OCI-LY3 (cell line): ENCODE results near the gene KRT5.

Experiments
- H2AFZ ChIP-seq: fragments of 200-600, 300-600 bp; shearing (Covaris generic); 2 replicates; pipeline ENCODE4 v1.6.0; 2014; ENCODE audit warnings: antibody characterized with exemption, low read depth, low read length
- H3K27ac ChIP-seq: fragments of 200-600, 300-600 bp; sonication (generic); 2 replicates; pipeline ENCODE4 v1.5.1; 2014; ENCODE audit warnings: mild to moderate bottlenecking, low read length, moderate library complexity, mixed read lengths
- H3K27me3 ChIP-seq: fragments of 200-600, 300-600 bp; sonication (generic); 2 replicates; pipeline ENCODE4 v1.6.1; 2014; ENCODE audit warnings: low read depth, low read length, mixed read lengths
- H3K36me3 ChIP-seq: fragments of 200-600, 300-600 bp; sonication (generic); replicated peaks from 2 replicates; pipeline ENCODE3; 2014; ENCODE audit warnings: low read depth, low read length, mixed read lengths
- H3K4me1 ChIP-seq: fragments of 300-600, 200-600 bp; sonication (generic); 2 replicates; pipeline ENCODE4 v1.6.1; 2014; ENCODE audit warnings: low read length, mixed read lengths
- H3K4me2 ChIP-seq: fragments of 200-600, 300-600 bp; sonication (generic); 2 replicates; pipeline ENCODE4 v1.6.1; 2014; ENCODE audit warnings: low read length, mixed read lengths
- H3K4me3 ChIP-seq: fragments of 300-600, 200-600 bp; sonication (generic); 2 replicates; pipeline ENCODE4 v1.5.1; 2014; ENCODE audit warnings: antibody characterized with exemption, mild to moderate bottlenecking, low read length, moderate library complexity
- H3K79me2 ChIP-seq: fragments of 300-600, 200-600 bp; shearing (Covaris generic); 2 replicates; pipeline ENCODE4 v1.6.1; 2014; ENCODE audit warnings: mild to moderate bottlenecking, low read length, mixed read lengths
- H3K9ac ChIP-seq: fragments of 300-600, 200-600 bp; shearing (Covaris generic); 2 replicates; pipeline ENCODE4 v1.6.0; 2014; ENCODE audit warnings: mild to moderate bottlenecking, low read length, moderate library complexity
- H3K9me3 ChIP-seq: fragments of 200-600, 300-600 bp; shearing (Covaris generic); 2 replicates; pipeline ENCODE4 v1.6.1; 2014; ENCODE audit warnings: low read length, mixed read lengths; ENCODE audit not compliant: insufficient read depth
- H4K20me1 ChIP-seq: fragments of 200-600, 300-600 bp; sonication (generic); 2 replicates; pipeline ENCODE4 v1.6.1; 2016; ENCODE audit warnings: low read length, mixed read lengths; ENCODE audit not compliant: insufficient read depth
- EZH2phosphoT487 ChIP-seq: fragments of 200-600 bp; shearing (Covaris generic); IDR thresholded peaks from 2 replicates; pipeline ENCODE4 v1.6.1; 2018; ENCODE audit warnings: antibody characterized with exemption, mixed run types, low read depth
- TF ChIP-seq, protein P1 (sequence below): fragments of 200-600, 300-600 bp; sonication (generic); IDR thresholded peaks from 2 replicates; pipeline ENCODE4 v1.5.1; 2014; ENCODE audit warnings: antibody characterized with exemption, low read length, low read depth

Gene KRT5

GRCh38 chr12:52517005-52517835 is 3.0 kb downstream of the KRT5 start:
- Histone ChIP-seq H3K9ac (no peak overlapping the region), H3K9me3 (no peaks in the 10 kb centered on the region), H3K4me2 (no peak overlapping the region), H3K27me3 (peaks cover 3% of the 10 kb centered on the region; the same call in 1 of the 2 replicates), H3K4me3 (no peak overlapping the region), H2AFZ (no peak overlapping the region), H4K20me1 (no peaks in the 10 kb centered on the region), H3K79me2 (no peaks in the 10 kb centered on the region), H3K36me3 (no peaks in the 10 kb centered on the region), H3K4me1 (peaks cover 24% of the 10 kb centered on the region), H3K27ac (no peak overlapping the region)
- no peak for TF ChIP-seq EZH2phosphoT487
- TF ChIP-seq, protein P1, sequence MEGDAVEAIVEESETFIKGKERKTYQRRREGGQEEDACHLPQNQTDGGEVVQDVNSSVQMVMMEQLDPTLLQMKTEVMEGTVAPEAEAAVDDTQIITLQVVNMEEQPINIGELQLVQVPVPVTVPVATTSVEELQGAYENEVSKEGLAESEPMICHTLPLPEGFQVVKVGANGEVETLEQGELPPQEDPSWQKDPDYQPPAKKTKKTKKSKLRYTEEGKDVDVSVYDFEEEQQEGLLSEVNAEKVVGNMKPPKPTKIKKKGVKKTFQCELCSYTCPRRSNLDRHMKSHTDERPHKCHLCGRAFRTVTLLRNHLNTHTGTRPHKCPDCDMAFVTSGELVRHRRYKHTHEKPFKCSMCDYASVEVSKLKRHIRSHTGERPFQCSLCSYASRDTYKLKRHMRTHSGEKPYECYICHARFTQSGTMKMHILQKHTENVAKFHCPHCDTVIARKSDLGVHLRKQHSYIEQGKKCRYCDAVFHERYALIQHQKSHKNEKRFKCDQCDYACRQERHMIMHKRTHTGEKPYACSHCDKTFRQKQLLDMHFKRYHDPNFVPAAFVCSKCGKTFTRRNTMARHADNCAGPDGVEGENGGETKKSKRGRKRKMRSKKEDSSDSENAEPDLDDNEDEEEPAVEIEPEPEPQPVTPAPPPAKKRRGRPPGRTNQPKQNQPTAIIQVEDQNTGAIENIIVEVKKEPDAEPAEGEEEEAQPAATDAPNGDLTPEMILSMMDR: no peak

GRCh38 chr12:52515927-52516831 is 4.0 kb downstream of the KRT5 start:
- Histone ChIP-seq H3K79me2 (no peaks in the 10 kb centered on the region), H2AFZ (no peak overlapping the region), H3K36me3 (no peaks in the 10 kb centered on the region), H3K27me3 (peaks cover 3% of the 10 kb centered on the region; the same call in 1 of the 2 replicates), H3K27ac (no peak overlapping the region), H3K4me1 (peaks cover 14% of the 10 kb centered on the region), H3K9me3 (no peaks in the 10 kb centered on the region), H3K9ac (no peak overlapping the region), H3K4me3 (no peak overlapping the region), H3K4me2 (no peak overlapping the region), H4K20me1 (no peaks in the 10 kb centered on the region)
- no peak for TF ChIP-seq EZH2phosphoT487
- TF ChIP-seq, protein P1: no peak

DNA sequence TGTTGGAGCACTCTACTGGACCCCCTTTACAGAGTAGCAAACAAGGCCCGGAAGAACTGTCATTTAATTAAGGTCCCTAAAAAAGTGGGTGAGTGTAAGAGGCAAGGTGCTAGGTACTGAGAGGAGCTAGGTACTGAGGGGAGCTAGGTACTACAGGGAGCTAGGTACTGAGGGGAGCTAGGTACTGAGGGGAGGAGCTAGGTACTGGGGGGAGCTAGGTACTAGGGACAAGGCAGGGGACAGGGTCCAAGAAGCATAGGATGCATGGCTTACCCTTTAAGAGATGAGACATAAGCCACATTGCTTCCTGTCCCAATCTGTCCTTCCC is 4.9 kb downstream of the KRT5 start:
- Histone ChIP-seq H3K79me2 (no peaks in the 10 kb centered on the region), H4K20me1 (no peaks in the 10 kb centered on the region), H3K4me1 (peaks cover 8% of the 10 kb centered on the region), H3K4me3 (no peak overlapping the region), H3K27ac (no peak overlapping the region), H2AFZ (no peak overlapping the region), H3K9ac (no peak overlapping the region), H3K36me3 (no peaks in the 10 kb centered on the region), H3K4me2 (no peak overlapping the region), H3K9me3 (no peaks in the 10 kb centered on the region), H3K27me3 (peaks cover 3% of the 10 kb centered on the region; the same call in 1 of the 2 replicates)
- TF ChIP-seq EZH2phosphoT487: no peak
- TF ChIP-seq, protein P1: no peak
